Esophagus mucosa (tissue), 1 donor: ENCODE data around the gene SWI5. TPM values are rescaled to one million over a fixed set of nuclear protein-coding genes. Genes with fewer than 3 reads are reported as not detected.

ENCODE experiments used
- ATAC-seq: fragments of 200-7000 bp; cut with Tn5 transposase; one replicate; pipeline ENCODE4 v1.9.1; 2020
- total RNA-seq: library from RNA; stranded (reverse); gene quantifications from one replicate; pipeline ENCODE4 v1.2.4, GENCODE V29; 2023
- donor health status: DM: yes; HTN: yes; CAD: no.

The SWI5 gene
- total RNA-seq, 1 donor from 2014 or later, result 24.8 TPM

- no peak for ATAC-seq
Measured at GRCh38 chr9:128252317-128253139, 23.5 kb upstream of the SWI5 start.

GRCh38 chr9:128253140-128253990 is 22.7 kb upstream of the SWI5 start:
- ATAC-seq, result peak; percentile 4

GRCh38 chr9:128253991-128254346 is 22.1 kb upstream of the SWI5 start:
- no peak for ATAC-seq

- ATAC-seq, result no peak
Measured at GRCh38 chr9:128254362-128254761, 21.7 kb upstream of the SWI5 start.

GRCh38 chr9:128254855-128255759 is 21.0 kb upstream of the SWI5 start:
- ATAC-seq, result no peak

- no peak for ATAC-seq
Measured at GRCh38 chr9:128257086-128257825, 18.8 kb upstream of the SWI5 start.

- ATAC-seq, result no peak
Measured at GRCh38 chr9:128257907-128258306, 18.2 kb upstream of the SWI5 start.

GRCh38 chr9:128258326-128258725 is 17.8 kb upstream of the SWI5 start:
- ATAC-seq, result no peak

GRCh38 chr9:128259156-128259555 is 16.9 kb upstream of the SWI5 start:
- ATAC-seq, result no peak

GRCh38 chr9:128260340-128260739 is 15.7 kb upstream of the SWI5 start:
- ATAC-seq, result no peak

- peak; percentile 44 for ATAC-seq
Measured at GRCh38 chr9:128262687-128263086, 13.4 kb upstream of the SWI5 start.

- ATAC-seq, result no peak
Measured at GRCh38 chr9:128265348-128265847, 10.7 kb upstream of the SWI5 start.

GRCh38 chr9:128266868-128267590 is 9.0 kb upstream of the SWI5 start:
- no peak for ATAC-seq

GRCh38 chr9:128271112-128271511 is 5.0 kb upstream of the SWI5 start:
- peak; percentile 75 for ATAC-seq

GRCh38 chr9:128271512-128271911 is 4.6 kb upstream of the SWI5 start:
- no peak for ATAC-seq

- no peak for ATAC-seq
Measured at GRCh38 chr9:128274245-128274644, 1.8 kb upstream of the SWI5 start.

GRCh38 chr9:128275198-128276007 is 673 bp upstream of the SWI5 start, which contains the start of gene GOLGA2:
Gene GOLGA2 (minus strand): TSS chr9:128276007. CDS start chr9:128275976, 31 bp downstream.
- ATAC-seq, result peak; percentile 57

GRCh38 chr9:128276574-128277270 is 646 bp downstream of the SWI5 start:
- no peak for ATAC-seq
